ENCODE results near the gene PREPL.

Gene PREPL

GRCh38 chr2:44348400-44348799, 12.9 kb downstream of the PREPL start:
- Histone ChIP-seq H3K9ac (ENCODE audit: low read depth, low read length) (no peak overlapping the region), H3K9me3 (ENCODE audit: control insufficient read depth, insufficient read depth, low read length) (no peaks in the 10 kb centered on the region), H3K36me3 (ENCODE audit: control insufficient read depth, insufficient read depth, low read length) (peaks cover 14% of the 10 kb centered on the region), H3K4me1 (ENCODE audit: control insufficient read depth, insufficient read depth, low read length) (peaks cover 11% of the 10 kb centered on the region), H3K27ac (ENCODE audit: low read depth, low read length) (no peak overlapping the region), H3K27me3 (ENCODE audit: control insufficient read depth, insufficient read depth, low read length) (no peaks in the 10 kb centered on the region), H3K4me3 (ENCODE audit: low read depth, low read length) (no peak overlapping the region)

DNA sequence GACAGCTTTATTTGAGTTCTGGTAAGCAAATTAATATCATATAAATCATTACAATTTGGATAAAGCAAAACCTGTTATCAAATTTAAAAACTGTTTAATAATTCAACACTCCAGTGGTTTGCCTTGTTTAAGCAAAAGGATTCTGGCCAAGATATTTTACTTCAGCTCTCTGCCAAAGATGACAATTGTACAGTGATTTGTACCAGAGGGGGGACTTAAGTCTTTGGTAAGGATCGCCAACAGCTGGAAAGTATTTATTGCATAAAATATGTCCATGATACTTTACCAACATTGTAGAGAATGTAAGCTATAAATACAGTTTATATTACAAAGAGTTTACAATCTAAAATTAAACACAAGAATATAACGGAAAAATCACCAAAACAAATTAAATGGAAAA, 13.8 kb downstream of the PREPL start:
- Histone ChIP-seq H3K27ac (ENCODE audit: low read depth, low read length) (no peak overlapping the region), H3K4me1 (ENCODE audit: control insufficient read depth, insufficient read depth, low read length) (peaks cover 11% of the 10 kb centered on the region), H3K9me3 (ENCODE audit: control insufficient read depth, insufficient read depth, low read length) (no peaks in the 10 kb centered on the region), H3K4me3 (ENCODE audit: low read depth, low read length) (no peak overlapping the region), H3K9ac (ENCODE audit: low read depth, low read length) (no peak overlapping the region), H3K27me3 (ENCODE audit: control insufficient read depth, insufficient read depth, low read length) (no peaks in the 10 kb centered on the region), H3K36me3 (ENCODE audit: control insufficient read depth, insufficient read depth, low read length) (peaks cover 23% of the 10 kb centered on the region)

GRCh38 chr2:44342854-44343253, 18.4 kb downstream of the PREPL start:
- Histone ChIP-seq H3K9me3 (ENCODE audit: control insufficient read depth, insufficient read depth, low read length) (no peaks in the 10 kb centered on the region), H3K27me3 (ENCODE audit: control insufficient read depth, insufficient read depth, low read length) (no peaks in the 10 kb centered on the region), H3K27ac (ENCODE audit: low read depth, low read length) (no peak overlapping the region), H3K4me3 (ENCODE audit: low read depth, low read length) (no peak overlapping the region), H3K9ac (ENCODE audit: low read depth, low read length) (no peak overlapping the region), H3K4me1 (ENCODE audit: control insufficient read depth, insufficient read depth, low read length) (no peaks in the 10 kb centered on the region), H3K36me3 (ENCODE audit: control insufficient read depth, insufficient read depth, low read length) (peaks cover 65% of the 10 kb centered on the region)

DNA sequence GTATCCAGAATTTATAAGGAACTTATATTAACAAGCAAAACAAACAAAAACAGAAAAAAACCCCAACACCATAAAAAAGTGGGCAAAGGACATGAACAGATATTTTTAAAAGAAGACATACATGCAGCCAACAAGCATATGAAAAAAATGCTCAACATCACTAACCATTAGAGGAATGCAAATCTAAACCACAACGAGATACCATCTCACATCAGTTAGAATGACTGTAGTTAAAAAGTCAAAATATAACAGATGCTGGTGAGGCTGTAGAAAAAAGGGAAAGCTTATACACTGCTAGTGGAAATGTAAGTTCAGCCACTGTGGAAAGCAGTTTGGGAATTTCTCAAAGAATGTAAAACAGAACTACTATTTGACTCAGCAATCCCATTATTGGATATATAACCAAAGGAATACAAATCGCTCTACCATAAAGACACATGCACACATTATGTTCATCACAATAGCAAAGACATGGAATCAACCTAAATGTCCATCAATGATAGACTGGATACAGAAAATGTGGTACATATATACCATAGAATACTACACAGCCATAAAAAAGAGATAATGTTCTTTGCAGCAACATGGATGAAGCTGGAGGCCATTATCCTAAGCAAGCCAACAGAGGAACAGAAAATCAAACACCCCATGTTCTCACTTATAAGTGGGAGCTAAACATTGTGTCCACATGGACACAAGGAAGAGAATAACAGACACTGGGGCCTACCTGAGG, 25.3 kb downstream of the PREPL start:
- Histone ChIP-seq H3K9ac (ENCODE audit: low read depth, low read length) (no peak overlapping the region), H3K36me3 (ENCODE audit: control insufficient read depth, insufficient read depth, low read length) (peaks cover 47% of the 10 kb centered on the region), H3K27ac (ENCODE audit: low read depth, low read length) (no peak overlapping the region), H3K4me3 (ENCODE audit: low read depth, low read length) (no peak overlapping the region), H3K27me3 (ENCODE audit: control insufficient read depth, insufficient read depth, low read length) (no peaks in the 10 kb centered on the region), H3K4me1 (ENCODE audit: control insufficient read depth, insufficient read depth, low read length) (no peaks in the 10 kb centered on the region), H3K9me3 (ENCODE audit: control insufficient read depth, insufficient read depth, low read length) (no peaks in the 10 kb centered on the region)

- Histone ChIP-seq H3K4me1 (ENCODE audit: control insufficient read depth, insufficient read depth, low read length) (no peaks in the 10 kb centered on the region), H3K9ac (ENCODE audit: low read depth, low read length) (no peak overlapping the region), H3K9me3 (ENCODE audit: control insufficient read depth, insufficient read depth, low read length) (no peaks in the 10 kb centered on the region), H3K27ac (ENCODE audit: low read depth, low read length) (no peak overlapping the region), H3K27me3 (ENCODE audit: control insufficient read depth, insufficient read depth, low read length) (no peaks in the 10 kb centered on the region), H3K4me3 (ENCODE audit: low read depth, low read length) (no peak overlapping the region), H3K36me3 (ENCODE audit: control insufficient read depth, insufficient read depth, low read length) (peaks cover 35% of the 10 kb centered on the region)
These were observed 27.3 kb downstream of the PREPL start for GRCh38 chr2:44333994-44334393.

- no peak overlapping the region for H3K27ac ChIP-seq (ENCODE audit: low read depth, low read length)
- H3K36me3 ChIP-seq (ENCODE audit: control insufficient read depth, insufficient read depth, low read length) = peaks cover 32% of the 10 kb centered on the region
- no peak overlapping the region for H3K9ac ChIP-seq (ENCODE audit: low read depth, low read length)
- H3K4me1 ChIP-seq (ENCODE audit: control insufficient read depth, insufficient read depth, low read length) = no peaks in the 10 kb centered on the region
- H3K4me3 ChIP-seq (ENCODE audit: low read depth, low read length) = no peak overlapping the region
- no peaks in the 10 kb centered on the region for H3K9me3 ChIP-seq (ENCODE audit: control insufficient read depth, insufficient read depth, low read length)
- no peaks in the 10 kb centered on the region for H3K27me3 ChIP-seq (ENCODE audit: control insufficient read depth, insufficient read depth, low read length)
These were observed 30.5 kb downstream of the PREPL start for GRCh38 chr2:44330801-44331200.

- Histone ChIP-seq H3K4me3 (ENCODE audit: low read depth, low read length) (no peak overlapping the region), H3K36me3 (ENCODE audit: control insufficient read depth, insufficient read depth, low read length) (peaks cover 33% of the 10 kb centered on the region), H3K27ac (ENCODE audit: low read depth, low read length) (no peak overlapping the region), H3K9me3 (ENCODE audit: control insufficient read depth, insufficient read depth, low read length) (no peaks in the 10 kb centered on the region), H3K27me3 (ENCODE audit: control insufficient read depth, insufficient read depth, low read length) (no peaks in the 10 kb centered on the region), H3K9ac (ENCODE audit: low read depth, low read length) (no peak overlapping the region), H3K4me1 (ENCODE audit: control insufficient read depth, insufficient read depth, low read length) (no peaks in the 10 kb centered on the region)
These were observed 32.0 kb downstream of the PREPL start for GRCh38 chr2:44329343-44329742.

- H3K4me3 ChIP-seq (ENCODE audit: low read depth, low read length) = no peak overlapping the region
- H3K4me1 ChIP-seq (ENCODE audit: control insufficient read depth, insufficient read depth, low read length) = no peaks in the 10 kb centered on the region
- no peaks in the 10 kb centered on the region for H3K27me3 ChIP-seq (ENCODE audit: control insufficient read depth, insufficient read depth, low read length)
- no peak overlapping the region for H3K9ac ChIP-seq (ENCODE audit: low read depth, low read length)
- H3K36me3 ChIP-seq (ENCODE audit: control insufficient read depth, insufficient read depth, low read length) = peaks cover 37% of the 10 kb centered on the region
- no peaks in the 10 kb centered on the region for H3K9me3 ChIP-seq (ENCODE audit: control insufficient read depth, insufficient read depth, low read length)
- H3K27ac ChIP-seq (ENCODE audit: low read depth, low read length) = no peak overlapping the region
These were observed 32.5 kb downstream of the PREPL start for GRCh38 chr2:44328750-44329149.

- no peaks in the 10 kb centered on the region for H3K9me3 ChIP-seq (ENCODE audit: control insufficient read depth, insufficient read depth, low read length)
- H3K27ac ChIP-seq (ENCODE audit: low read depth, low read length) = no peak overlapping the region
- H3K4me1 ChIP-seq (ENCODE audit: control insufficient read depth, insufficient read depth, low read length) = no peaks in the 10 kb centered on the region
- H3K27me3 ChIP-seq (ENCODE audit: control insufficient read depth, insufficient read depth, low read length) = no peaks in the 10 kb centered on the region
- no peak overlapping the region for H3K9ac ChIP-seq (ENCODE audit: low read depth, low read length)
- no peak overlapping the region for H3K4me3 ChIP-seq (ENCODE audit: low read depth, low read length)
- H3K36me3 ChIP-seq (ENCODE audit: control insufficient read depth, insufficient read depth, low read length) = peaks cover 52% of the 10 kb centered on the region
These were observed 34.6 kb downstream of the PREPL start for GRCh38 chr2:44326548-44327264.

- Histone ChIP-seq H3K9me3 (ENCODE audit: control insufficient read depth, insufficient read depth, low read length) (no peaks in the 10 kb centered on the region), H3K4me1 (ENCODE audit: control insufficient read depth, insufficient read depth, low read length) (no peaks in the 10 kb centered on the region), H3K4me3 (ENCODE audit: low read depth, low read length) (no peak overlapping the region), H3K27me3 (ENCODE audit: control insufficient read depth, insufficient read depth, low read length) (no peaks in the 10 kb centered on the region), H3K36me3 (ENCODE audit: control insufficient read depth, insufficient read depth, low read length) (peaks cover 56% of the 10 kb centered on the region), H3K27ac (ENCODE audit: low read depth, low read length) (no peak overlapping the region), H3K9ac (ENCODE audit: low read depth, low read length) (no peak overlapping the region)
These were observed 35.4 kb downstream of the PREPL start for GRCh38 chr2:44325897-44326296.

GRCh38 chr2:44324971-44325426, 36.3 kb downstream of the PREPL start:
- Histone ChIP-seq H3K4me1 (ENCODE audit: control insufficient read depth, insufficient read depth, low read length) (no peaks in the 10 kb centered on the region), H3K27me3 (ENCODE audit: control insufficient read depth, insufficient read depth, low read length) (no peaks in the 10 kb centered on the region), H3K27ac (ENCODE audit: low read depth, low read length) (no peak overlapping the region), H3K36me3 (ENCODE audit: control insufficient read depth, insufficient read depth, low read length) (peaks cover 65% of the 10 kb centered on the region), H3K9ac (ENCODE audit: low read depth, low read length) (no peak overlapping the region), H3K9me3 (ENCODE audit: control insufficient read depth, insufficient read depth, low read length) (no peaks in the 10 kb centered on the region), H3K4me3 (ENCODE audit: low read depth, low read length) (no peak overlapping the region)
